ENCODE results near the gene ATG3.
"Not testable (repeated sequence)": the region's sequence is repeated elsewhere in the genome, so short reads cannot be mapped to it uniquely, and the experiment has no call there.

The ATG3 gene
- 47.3 to 74.3 reads per million in 2 donors for total RNA-seq

GRCh38 chr3:112561734-112562529 is at the start of gene ATG3, which contains the start of gene SLC35A5:
TSS of gene ATG3 (minus strand) at chr3:112561962. CDS start at chr3:112561528, 434 bp downstream.
TSS of gene SLC35A5 (plus strand) at chr3:112562045. CDS start at chr3:112563404, 1,359 bp downstream.
- DNase-seq: peak; percentile 99

- DNase-seq: no peak
These were observed 48.4 kb upstream of the ATG3 start for GRCh38 chr3:112610121-112610520.

DNA sequence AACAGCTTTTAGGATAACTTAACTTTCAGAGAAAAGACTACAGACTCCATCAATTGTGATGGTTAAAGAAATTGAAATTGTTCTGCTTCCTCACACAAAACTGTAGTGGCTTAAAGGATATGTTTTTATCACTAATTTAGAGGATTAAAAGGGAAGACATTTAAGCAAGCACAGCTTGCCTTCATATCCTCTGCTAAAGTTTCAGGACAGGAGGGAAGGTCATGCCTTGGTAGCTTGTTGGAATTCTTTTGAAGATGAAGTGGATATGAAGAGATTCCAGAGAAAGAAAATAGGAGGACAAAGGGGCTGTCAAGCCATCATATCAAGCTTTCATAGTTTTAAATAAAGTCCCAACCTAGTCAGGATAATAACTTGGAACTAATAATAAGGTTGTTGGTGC is 46.1 kb upstream of the ATG3 start:
- no peak for DNase-seq

GRCh38 chr3:112606098-112606497 is 44.3 kb upstream of the ATG3 start:
- DNase-seq: no peak

DNA sequence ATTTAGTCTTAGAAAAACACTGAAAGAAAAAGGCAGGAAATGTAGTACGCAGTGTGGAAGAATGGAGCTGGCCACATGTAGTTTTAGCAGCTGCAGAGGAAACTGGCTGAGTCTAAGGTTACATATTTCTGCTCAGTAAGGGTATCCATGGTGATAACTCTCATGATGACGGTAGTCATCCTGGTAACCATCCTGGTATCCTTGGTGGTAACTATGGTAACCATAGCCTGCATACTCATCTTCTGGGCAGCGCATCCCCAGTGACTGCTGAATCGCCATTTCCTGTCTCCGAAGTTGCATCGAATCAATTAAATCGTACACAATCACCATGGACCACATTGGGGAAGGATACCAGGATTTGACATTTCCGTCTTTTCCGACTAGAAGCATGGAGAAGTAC is 43.5 kb upstream of the ATG3 start:
- no peak for DNase-seq

DNA sequence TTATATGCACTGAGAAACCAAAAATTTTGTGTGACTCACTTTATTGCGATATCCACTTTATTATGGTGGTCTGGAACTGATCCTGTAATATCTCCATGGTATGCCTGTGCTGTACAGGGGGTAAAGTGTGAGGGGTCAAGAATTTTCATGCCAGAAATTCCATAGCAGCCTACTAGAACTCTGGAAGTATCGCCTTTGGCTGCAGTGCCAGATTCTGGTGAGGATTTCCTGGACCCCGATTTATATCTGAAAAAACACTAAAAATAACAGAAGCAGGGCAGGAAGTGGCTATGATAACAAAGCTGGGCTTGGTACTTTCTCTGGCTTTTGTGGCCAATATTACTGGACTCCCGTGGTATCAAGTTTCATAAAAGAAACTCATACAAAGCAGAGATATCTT is 42.8 kb upstream of the ATG3 start:
- no peak for DNase-seq

GRCh38 chr3:112602217-112602838 is 40.6 kb upstream of the ATG3 start:
- no peak for DNase-seq

GRCh38 chr3:112598731-112599130 is 37.0 kb upstream of the ATG3 start:
- DNase-seq: no peak

GRCh38 chr3:112597945-112598344 is 36.2 kb upstream of the ATG3 start:
- no peak for DNase-seq

DNA sequence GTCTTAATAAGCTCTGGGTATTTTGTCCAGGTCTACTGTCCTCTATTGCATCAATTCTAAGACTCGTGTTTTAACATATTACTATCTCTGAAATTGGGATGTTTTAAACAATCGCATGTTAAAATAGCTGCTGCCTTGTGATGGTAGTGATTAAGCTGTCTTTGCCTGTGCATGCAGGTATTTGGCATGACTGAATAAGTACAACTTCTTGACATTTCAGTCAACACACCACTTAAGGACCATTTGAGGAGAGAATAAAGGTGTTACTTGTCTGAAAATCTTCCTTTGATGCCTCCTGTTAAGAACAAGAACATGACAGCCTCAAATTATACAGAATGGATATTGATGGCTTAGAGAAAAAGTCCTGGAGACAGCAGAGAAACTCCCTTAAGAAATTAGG is 33.1 kb upstream of the ATG3 start:
- no peak for DNase-seq

DNA sequence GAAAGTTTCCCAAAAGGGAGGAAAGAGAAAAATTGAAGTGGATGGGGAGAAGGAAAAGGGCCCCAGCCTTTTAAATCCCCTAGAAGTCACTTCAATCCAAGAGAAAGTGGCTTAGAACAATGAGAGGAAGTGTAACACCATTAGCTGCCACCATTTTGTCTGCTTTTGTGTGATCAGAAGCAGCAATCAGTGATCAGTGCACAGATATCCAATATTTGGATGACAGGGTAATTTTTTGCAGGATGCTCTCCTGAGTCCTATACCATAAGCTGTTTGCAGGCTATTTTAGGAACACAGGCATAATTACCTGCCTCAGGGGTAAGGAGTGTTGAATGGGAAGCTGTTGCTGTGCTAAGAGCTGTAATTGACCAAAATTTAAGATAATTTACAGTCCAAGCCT is 31.5 kb upstream of the ATG3 start:
- DNase-seq: no peak

DNA sequence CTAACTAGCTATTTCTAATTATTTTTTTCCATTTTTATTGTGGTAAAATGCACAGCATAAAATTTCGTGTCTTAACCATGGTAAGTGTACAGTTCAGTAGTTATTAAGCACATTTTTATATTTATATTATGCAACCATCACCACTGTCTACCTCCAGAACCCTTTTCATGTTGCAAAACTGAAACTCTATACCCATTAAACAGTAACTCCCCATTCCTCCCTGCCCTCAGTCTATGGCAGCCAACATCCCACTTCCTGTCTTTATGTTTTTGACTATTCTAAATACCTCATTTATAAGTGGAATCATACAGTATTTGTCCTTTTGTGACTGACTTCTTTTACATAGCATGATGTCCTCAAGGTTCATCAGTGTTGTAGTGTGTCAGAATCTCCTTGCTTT is 25.6 kb upstream of the ATG3 start:
- no peak for DNase-seq

GRCh38 chr3:112585782-112586181 is 24.0 kb upstream of the ATG3 start:
- no peak for DNase-seq

- DNase-seq: no peak
These were observed 21.3 kb upstream of the ATG3 start for GRCh38 chr3:112583105-112583504.

DNA sequence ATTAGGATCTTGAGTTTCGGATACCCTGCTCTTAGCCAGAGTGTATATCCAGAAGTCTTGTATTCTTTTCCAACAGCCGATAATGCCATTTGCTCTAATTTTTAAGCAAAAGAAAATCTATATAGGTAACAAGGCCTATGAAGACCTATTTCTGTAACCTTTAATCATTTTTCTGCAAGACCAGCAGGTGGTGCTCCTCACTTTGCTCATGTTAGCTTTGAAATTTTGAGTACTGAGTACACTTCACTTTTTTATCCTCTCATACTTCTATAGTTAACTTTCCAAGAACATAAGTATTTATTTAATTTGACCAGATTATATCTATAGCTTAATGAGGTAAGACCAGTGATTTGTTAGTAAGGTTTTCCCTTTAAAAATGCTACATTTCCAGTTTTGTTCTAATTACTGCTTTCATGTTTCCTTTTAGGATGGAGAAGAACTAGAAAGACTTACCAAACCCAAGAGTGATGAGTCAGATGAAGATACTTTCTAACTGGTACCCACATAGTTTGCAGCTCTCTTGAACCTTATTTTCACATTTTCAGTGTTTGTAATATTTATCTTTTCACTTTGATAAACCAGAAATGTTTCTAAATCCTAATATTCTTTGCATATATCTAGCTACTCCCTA is 20.6 kb upstream of the ATG3 start:
- no peak for DNase-seq

DNA sequence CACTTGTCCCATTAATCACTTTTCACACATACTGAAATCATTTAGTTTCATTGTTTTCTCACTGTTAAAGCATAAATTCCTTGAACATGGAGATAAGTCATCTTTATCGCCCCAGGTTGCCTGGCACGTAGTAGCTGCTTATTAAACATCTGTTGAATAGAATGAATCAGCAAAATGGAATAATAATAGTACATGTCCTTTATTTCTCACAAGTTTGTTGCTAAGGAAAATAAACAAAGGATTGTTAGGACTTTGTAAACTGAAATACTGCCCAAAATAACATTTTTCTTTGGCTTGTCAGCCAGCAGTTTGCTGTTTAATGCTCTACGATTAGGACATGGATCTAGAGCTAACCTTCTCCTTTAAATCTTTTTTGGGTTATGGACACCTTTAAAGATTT is 17.9 kb upstream of the ATG3 start:
- no peak for DNase-seq

DNA sequence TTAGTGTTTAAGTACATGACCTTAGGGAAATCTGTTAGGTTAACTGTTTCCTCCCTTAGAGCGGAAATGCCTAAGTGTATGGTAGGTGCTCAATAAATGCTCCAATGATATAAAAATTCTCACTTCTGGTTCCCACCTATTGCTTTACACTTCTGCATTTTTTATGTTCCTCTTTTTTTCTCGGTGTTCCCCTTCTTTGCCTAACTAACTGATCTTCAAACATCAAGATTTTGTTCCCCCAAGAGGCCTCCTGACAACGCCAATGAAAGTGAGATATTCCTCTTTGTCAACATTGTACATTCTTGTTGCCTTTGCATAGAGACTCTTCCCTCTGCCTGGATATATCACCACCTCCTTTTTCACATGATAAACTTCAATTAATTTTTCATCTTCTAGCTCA is 17.5 kb upstream of the ATG3 start:
- DNase-seq: no peak

GRCh38 chr3:112572701-112573100 is 10.9 kb upstream of the ATG3 start:
- DNase-seq: no peak

DNA sequence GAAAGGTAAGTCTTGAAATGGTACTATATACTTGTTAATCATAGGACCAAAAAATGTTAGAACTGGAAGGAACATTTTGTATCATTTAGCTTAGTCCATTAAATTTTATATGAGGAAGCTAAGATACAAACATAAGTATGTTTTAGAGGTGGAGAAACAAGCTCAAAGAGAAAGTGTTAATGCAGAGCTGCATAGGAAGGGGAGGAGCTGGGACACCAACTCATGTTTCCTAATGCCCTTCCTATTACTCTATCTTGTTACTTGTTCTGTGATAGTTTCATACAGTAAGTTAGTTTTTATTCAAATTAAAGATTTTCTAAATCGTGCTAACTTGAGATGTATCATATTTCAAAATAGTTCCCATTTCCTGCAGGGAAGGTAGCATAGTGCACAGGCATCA is 7.5 kb upstream of the ATG3 start:
- DNase-seq: no peak

GRCh38 chr3:112568642-112569041 is 6.9 kb upstream of the ATG3 start:
- DNase-seq: no peak

DNA sequence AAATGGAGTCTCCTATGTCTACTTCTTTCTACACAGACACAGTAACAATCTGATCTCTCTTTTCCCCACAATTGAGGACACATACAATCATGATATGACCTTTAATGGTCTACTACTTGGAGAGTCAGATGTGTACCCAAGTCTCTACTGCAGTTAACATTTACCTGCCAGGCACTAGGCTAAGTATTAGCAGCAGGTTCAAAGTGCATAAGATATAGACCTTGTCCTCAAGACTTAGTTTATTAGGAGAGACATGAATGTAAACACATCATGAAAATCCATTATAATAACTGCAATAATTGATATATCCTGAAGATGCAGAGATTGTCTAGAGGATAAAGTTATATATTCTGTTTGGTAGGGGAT is 3.2 kb upstream of the ATG3 start:
- no peak for DNase-seq

DNA sequence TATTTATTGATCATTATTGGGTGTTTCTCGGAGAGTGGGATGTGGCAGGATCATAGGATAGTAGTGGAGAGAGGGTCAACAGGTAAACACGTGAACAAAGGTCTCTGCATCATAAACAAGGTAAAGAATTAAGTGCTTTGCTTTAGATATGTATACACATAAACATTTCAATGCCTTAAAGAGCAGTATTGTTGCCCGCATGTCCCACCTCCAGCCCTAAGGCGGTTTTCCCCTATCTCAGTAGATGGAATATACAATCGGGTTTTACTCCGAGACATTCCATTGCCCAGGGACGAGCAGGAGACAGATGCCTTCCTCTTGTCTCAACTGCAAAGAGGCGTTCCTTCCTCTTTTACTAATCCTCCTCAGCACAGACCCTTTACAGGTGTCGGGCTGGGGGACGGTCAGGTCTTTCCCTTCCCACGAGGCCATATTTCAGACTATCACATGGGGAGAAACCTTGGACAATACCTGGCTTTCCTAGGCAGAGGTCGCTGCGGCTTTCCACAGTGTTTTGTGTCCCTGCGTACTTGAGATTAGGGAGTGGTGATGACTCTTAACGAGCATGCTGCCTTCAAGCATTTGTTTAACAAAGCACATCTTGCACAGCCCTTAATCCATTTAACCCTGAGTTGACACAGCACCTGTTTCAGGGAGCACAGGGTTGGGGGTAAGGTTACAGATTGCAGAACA is 2.6 kb upstream of the ATG3 start:
- not testable (repeated sequence) for DNase-seq

GRCh38 chr3:112561484-112561733 is 353 bp downstream of the ATG3 start:
- DNase-seq: peak; percentile 75

Data from T-helper 9 cell (primary cell).